NB4 (cell line): Measurements from ENCODE around the gene SMAD4.

Experiments
- CTCF ChIP-seq: IDR thresholded peaks from one replicate; pipeline ENCODE4 v1.5.1; 2012; ENCODE audit warnings: low read depth, low read length
- MYC ChIP-seq: IDR thresholded peaks from 2 replicates; pipeline ENCODE4 v1.6.1; 2011; ENCODE audit warnings: low read depth, low read length
- POLR2A ChIP-seq: IDR thresholded peaks from 2 replicates; pipeline ENCODE4 v1.6.1; 2011; ENCODE audit warnings: mild to moderate bottlenecking; ENCODE audit not compliant: insufficient read length; ENCODE audit errors: extremely low read depth

GRCh38 chr18:51123481-51123880 lies 93.5 kb downstream of the SMAD4 start:
- TF ChIP-seq CTCF (no peak), POLR2A (no peak), MYC (no peak)
